HepG2 (cell line): ENCODE measurements around the gene WDHD1. TPM values are rescaled to one million over a fixed set of nuclear protein-coding genes. Genes with fewer than 3 reads are reported as not detected.

Experiments used
- ARNT2 ChIP-seq: sonication (generic); formaldehyde crosslinking; IDR thresholded peaks from 2 replicates; pipeline ENCODE4 v1.8.0; 2022; ENCODE audit warnings: mild to moderate bottlenecking, low read depth, missing genetic modification reagents, moderate library complexity
- GATAD2A ChIP-seq: IDR thresholded peaks from 2 replicates; pipeline ENCODE4 v1.6.1; 2016
- IRF2 ChIP-seq: IDR thresholded peaks from 2 replicates; pipeline ENCODE4 v1.6.1; 2018; ENCODE audit warnings: missing genetic modification reagents, missing compliant biosample characterization
- MIER3 ChIP-seq: IDR thresholded peaks from 2 replicates; pipeline ENCODE4 v1.6.1; 2016; ENCODE audit warnings: missing compliant biosample characterization, borderline replicate concordance
- MTA1 ChIP-seq: sonication (generic); formaldehyde crosslinking; IDR thresholded peaks from 2 replicates; pipeline ENCODE4 v1.4.0; 2020; ENCODE audit warnings: missing genetic modification reagents, mild to moderate bottlenecking, borderline replicate concordance
- NFIB ChIP-seq: sonication (generic); formaldehyde crosslinking; IDR thresholded peaks from 2 replicates; pipeline ENCODE4 v1.9.0; 2021; ENCODE audit warnings: missing genetic modification reagents, mild to moderate bottlenecking, borderline replicate concordance
- POLR2A ChIP-seq, 2 experiments: IDR thresholded peaks; 2 replicates each; pipeline ENCODE4 v1.6.1; 2011; ENCODE audit warnings: low read depth in 2 of 2, low read length in 2 of 2, mild to moderate bottlenecking in 1 of 2, moderate library complexity in 1 of 2; ENCODE audit not compliant: insufficient read depth in 1 of 2
- RBM39 ChIP-seq: fragments of 200-400 bp; formaldehyde crosslinking; IDR thresholded peaks from one replicate; pipeline ENCODE4 v1.6.1; 2018; ENCODE audit warnings: antibody characterized with exemption, mild to moderate bottlenecking, low read depth, low read length; ENCODE audit not compliant: poor library complexity, severe bottlenecking
- XBP1 ChIP-seq: sonication (generic); formaldehyde crosslinking; IDR thresholded peaks from 2 replicates; pipeline ENCODE4 v1.5.0; 2020; ENCODE audit warnings: missing genetic modification reagents
- ZIK1 ChIP-seq: sonication (generic); formaldehyde crosslinking; IDR thresholded peaks from 2 replicates; pipeline ENCODE4 v1.5.0; 2020; ENCODE audit warnings: mild to moderate bottlenecking, low read depth, missing genetic modification reagents, borderline replicate concordance
- ZNF609 ChIP-seq: sonication (generic); formaldehyde crosslinking; IDR thresholded peaks from 2 replicates; pipeline ENCODE4 v1.4.0; 2020; ENCODE audit warnings: mild to moderate bottlenecking, missing genetic modification reagents, borderline replicate concordance
- polyA plus RNA-seq, 8 experiments: library from polyadenylated mRNA; depleted of rRNA in 3 of 8; stranded (reverse) in 7 of 8; unstranded in 1 of 8; fragments of >200 nt; fragmentation: Illumina TruSeq in 4 of 8; extraction: Trizol in 4 of 8; gene quantifications; 2 replicates each; pipeline versions ENCODE4 v1.2.1 to v1.2.3, GENCODE V29; 2011 to 2016; ENCODE audit warnings: low read depth in 4 of 8, missing spikeins in 1 of 8, mixed read lengths in 1 of 8; ENCODE audit not compliant: insufficient read depth in 1 of 8
- total RNA-seq, 5 experiments: library from RNA; depleted of rRNA; stranded (reverse); fragments of >200 nt; fragmentation: Illumina TruSeq; extraction: Trizol; gene quantifications; 2 replicates each; pipeline ENCODE4 v1.2.3, GENCODE V29; 2016; ENCODE audit warnings: low read depth in 1 of 5
- TF ChIP-seq, protein P1 (sequence below): sonication (generic); formaldehyde crosslinking; IDR thresholded peaks from one replicate; pipeline ENCODE4 v1.5.1; 2020; ENCODE audit warnings: mild to moderate bottlenecking, missing genetic modification reagents; ENCODE audit errors: not compliant biosample characterization
- TF ChIP-seq, protein P2 (sequence below): sonication (generic); formaldehyde crosslinking; IDR thresholded peaks from 2 replicates; pipeline ENCODE4 v1.4.0; 2020; ENCODE audit warnings: missing genetic modification reagents, borderline replicate concordance

WDHD1 gene
- total and polyA plus RNA-seq, 2 of the 13 experiments (the other 11 are each of a cell fraction or from before 2014, with no cell fraction given): 5.5 to 27.5 TPM

- TF ChIP-seq XBP1 (CRISPR knock-in tag) (no peak), MIER3 (CRISPR knock-in tag) (no peak), GATAD2A (peak; percentile 62; the same call in 1 of the 2 replicates), NFIB (no peak), IRF2 (CRISPR knock-in tag) (0 out of 2 replicates have a peak, but pooled peaks have one; percentile 43), RBM39 (no peak), POLR2A (IDR thresholded peaks at IDR 0.05; ENCODE audit: insufficient read depth in 1 of 2, low read depth in 2 of 2, low read length in 2 of 2) (peak; percentile 98 to 99), ZIK1 (no peak), MTA1 (CRISPR knock-in tag) (0 out of 2 replicates have a peak, but pooled peaks have one; percentile 19), ARNT2 (CRISPR knock-in tag) (no peak; the same call in none of the 2 replicates), ZNF609 (CRISPR knock-in tag) (no peak)
- TF ChIP-seq, protein P1, sequence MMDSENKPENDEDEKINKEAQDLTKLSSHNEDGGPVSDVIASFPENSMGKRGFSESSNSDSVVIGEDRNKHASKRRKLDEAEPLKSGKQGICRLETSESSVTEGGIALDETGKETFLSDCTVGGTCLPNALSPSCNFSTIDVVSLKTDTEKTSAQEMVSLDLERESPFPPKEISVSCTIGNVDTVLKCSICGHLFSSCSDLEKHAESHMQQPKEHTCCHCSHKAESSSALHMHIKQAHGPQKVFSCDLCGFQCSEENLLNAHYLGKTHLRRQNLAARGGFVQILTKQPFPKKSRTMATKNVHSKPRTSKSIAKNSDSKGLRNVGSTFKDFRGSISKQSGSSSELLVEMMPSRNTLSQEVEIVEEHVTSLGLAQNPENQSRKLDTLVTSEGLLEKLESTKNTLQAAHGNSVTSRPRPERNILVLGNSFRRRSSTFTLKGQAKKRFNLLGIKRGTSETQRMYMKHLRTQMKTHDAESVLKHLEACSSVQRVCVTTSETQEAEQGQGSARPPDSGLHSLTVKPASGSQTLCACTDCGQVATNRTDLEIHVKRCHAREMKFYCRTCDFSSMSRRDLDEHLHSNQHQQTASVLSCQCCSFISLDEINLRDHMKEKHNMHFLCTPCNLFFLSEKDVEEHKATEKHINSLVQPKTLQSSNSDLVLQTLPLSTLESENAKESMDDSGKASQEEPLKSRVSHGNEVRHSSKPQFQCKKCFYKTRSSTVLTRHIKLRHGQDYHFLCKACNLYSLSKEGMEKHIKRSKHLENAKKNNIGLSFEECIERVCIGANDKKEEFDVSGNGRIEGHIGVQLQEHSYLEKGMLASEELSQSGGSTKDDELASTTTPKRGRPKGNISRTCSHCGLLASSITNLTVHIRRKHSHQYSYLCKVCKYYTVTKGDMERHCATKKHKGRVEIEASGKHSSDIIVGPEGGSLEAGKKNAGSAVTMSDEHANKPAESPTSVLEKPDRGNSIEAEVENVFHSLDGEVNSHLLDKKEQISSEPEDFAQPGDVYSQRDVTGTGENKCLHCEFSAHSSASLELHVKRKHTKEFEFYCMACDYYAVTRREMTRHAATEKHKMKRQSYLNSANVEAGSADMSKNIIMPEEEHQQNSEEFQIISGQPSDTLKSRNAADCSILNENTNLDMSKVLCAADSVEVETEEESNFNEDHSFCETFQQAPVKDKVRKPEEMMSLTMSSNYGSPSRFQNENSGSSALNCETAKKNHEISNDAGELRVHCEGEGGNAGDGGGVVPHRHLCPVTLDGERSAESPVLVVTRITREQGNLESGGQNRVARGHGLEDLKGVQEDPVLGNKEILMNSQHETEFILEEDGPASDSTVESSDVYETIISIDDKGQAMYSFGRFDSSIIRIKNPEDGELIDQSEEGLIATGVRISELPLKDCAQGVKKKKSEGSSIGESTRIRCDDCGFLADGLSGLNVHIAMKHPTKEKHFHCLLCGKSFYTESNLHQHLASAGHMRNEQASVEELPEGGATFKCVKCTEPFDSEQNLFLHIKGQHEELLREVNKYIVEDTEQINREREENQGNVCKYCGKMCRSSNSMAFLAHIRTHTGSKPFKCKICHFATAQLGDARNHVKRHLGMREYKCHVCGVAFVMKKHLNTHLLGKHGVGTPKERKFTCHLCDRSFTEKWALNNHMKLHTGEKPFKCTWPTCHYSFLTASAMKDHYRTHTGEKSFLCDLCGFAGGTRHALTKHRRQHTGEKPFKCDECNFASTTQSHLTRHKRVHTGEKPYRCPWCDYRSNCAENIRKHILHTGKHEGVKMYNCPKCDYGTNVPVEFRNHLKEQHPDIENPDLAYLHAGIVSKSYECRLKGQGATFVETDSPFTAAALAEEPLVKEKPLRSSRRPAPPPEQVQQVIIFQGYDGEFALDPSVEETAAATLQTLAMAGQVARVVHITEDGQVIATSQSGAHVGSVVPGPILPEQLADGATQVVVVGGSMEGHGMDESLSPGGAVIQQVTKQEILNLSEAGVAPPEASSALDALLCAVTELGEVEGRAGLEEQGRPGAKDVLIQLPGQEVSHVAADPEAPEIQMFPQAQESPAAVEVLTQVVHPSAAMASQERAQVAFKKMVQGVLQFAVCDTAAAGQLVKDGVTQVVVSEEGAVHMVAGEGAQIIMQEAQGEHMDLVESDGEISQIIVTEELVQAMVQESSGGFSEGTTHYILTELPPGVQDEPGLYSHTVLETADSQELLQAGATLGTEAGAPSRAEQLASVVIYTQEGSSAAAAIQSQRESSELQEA (CRISPR knock-in tag): no peak
- TF ChIP-seq, protein P2, sequence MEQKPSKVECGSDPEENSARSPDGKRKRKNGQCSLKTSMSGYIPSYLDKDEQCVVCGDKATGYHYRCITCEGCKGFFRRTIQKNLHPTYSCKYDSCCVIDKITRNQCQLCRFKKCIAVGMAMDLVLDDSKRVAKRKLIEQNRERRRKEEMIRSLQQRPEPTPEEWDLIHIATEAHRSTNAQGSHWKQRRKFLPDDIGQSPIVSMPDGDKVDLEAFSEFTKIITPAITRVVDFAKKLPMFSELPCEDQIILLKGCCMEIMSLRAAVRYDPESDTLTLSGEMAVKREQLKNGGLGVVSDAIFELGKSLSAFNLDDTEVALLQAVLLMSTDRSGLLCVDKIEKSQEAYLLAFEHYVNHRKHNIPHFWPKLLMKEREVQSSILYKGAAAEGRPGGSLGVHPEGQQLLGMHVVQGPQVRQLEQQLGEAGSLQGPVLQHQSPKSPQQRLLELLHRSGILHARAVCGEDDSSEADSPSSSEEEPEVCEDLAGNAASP (CRISPR knock-in tag): peak; percentile 11; the same call in 1 of the 2 replicates
Observed at GRCh38 chr14:54902521-54903420, 124.1 kb downstream of the WDHD1 start, which contains the start of gene GCH1 (continued).
